Fibroblast of skin of right quadriceps (primary cell): ENCODE data around the gene NOX1.
"Not testable (repeated sequence)": the region's sequence is repeated elsewhere in the genome, so short reads cannot be mapped to it uniquely, and the experiment has no call there.

Source experiments
- DNase-seq: peaks from one replicate; pipeline ENCODE4 v3.0.0-alpha.2; 2013

Gene NOX1

GRCh38 chrX:100817340-100817739 is 56.8 kb downstream of the NOX1 start:
- no peak for DNase-seq

GRCh38 chrX:100812216-100813158 is 61.7 kb downstream of the NOX1 start:
- DNase-seq = no peak

GRCh38 chrX:100808265-100808664 is 65.9 kb downstream of the NOX1 start:
- DNase-seq = not testable (repeated sequence)

- DNase-seq = no peak
Observed at GRCh38 chrX:100804780-100805179, 69.4 kb downstream of the NOX1 start.

GRCh38 chrX:100802843-100803242 is 71.3 kb downstream of the NOX1 start:
- no peak for DNase-seq

GRCh38 chrX:100798484-100799214 is 75.5 kb downstream of the NOX1 start:
- no peak for DNase-seq

- DNase-seq = no peak
Observed at GRCh38 chrX:100797359-100797758, 76.8 kb downstream of the NOX1 start.

- DNase-seq = not testable (repeated sequence)
Observed at GRCh38 chrX:100796371-100796770, 77.8 kb downstream of the NOX1 start.
